Measurements from ENCODE around the gene DNAJA3. TPM values are rescaled to one million over a fixed set of nuclear protein-coding genes. Genes with fewer than 3 reads are reported as not detected.

The DNAJA3 gene
- total and polyA plus RNA-seq, 7 donors, result 68.0 to 110 (median 81.9) TPM

GRCh38 chr16:4415538-4416199 is 10.0 kb upstream of the DNAJA3 start:
- Histone ChIP-seq H3K9me3 (no peaks in the 10 kb centered on the region), H3K27ac (peak overlapping the region; percentile 59), H3K4me1 (peaks cover 4% of the 10 kb centered on the region), H3K27me3 (ENCODE audit: insufficient read depth in 3 of 3, low read length in 2 of 3) (no peaks in the 10 kb centered on the region), H3K36me3 (ENCODE audit: insufficient read depth in 1 of 2, low read depth in 1 of 2) (peaks cover 0 to 12% of the 10 kb centered on the region in 2 donors), H3K4me3 (peak overlapping the region; percentile 96)
- WGBS, 3 donors, result 7 to 11% (median 8%) methylated on average over 40 to 44 of the region's 44 CpGs
- ATAC-seq (peak; percentile 11 to 20 (median 14)), DNase-seq (peak; percentile 47 to 76)
- TF ChIP-seq CTCF (IDR thresholded peaks at IDR 0.05), result no peak
- intact Hi-C loops (cut with DNase I), result no loop called here

GRCh38 chr16:4416200-4417032 is 9.3 kb upstream of the DNAJA3 start, which contains the start of gene CORO7:
Gene CORO7 (minus strand): TSS chr16:4416596. CDS start chr16:4416518, 78 bp downstream.
- 0 to 1% (median 1%) methylated on average over 56 to 92 of the region's 92 CpGs for WGBS, 3 donors
- intact Hi-C loops (cut with DNase I), result no loop called here
- Histone ChIP-seq H3K27ac (peak within 1 kb of the TSS; percentile 59), H3K36me3 (ENCODE audit: insufficient read depth in 1 of 2, low read depth in 1 of 2) (peaks cover 0 to 12% of the 10 kb centered on the region in 2 donors), H3K27me3 (ENCODE audit: insufficient read depth in 3 of 3, low read length in 2 of 3) (no peaks in the 10 kb centered on the region), H3K4me1 (peaks cover 4% of the 10 kb centered on the region), H3K9me3 (no peaks in the 10 kb centered on the region), H3K4me3 (peak within 1 kb of the TSS; percentile 96)
- ATAC-seq (peak; percentile 98 to 99 (median 98)), DNase-seq (peak; percentile 97 to 98)
- TF ChIP-seq CTCF (IDR thresholded peaks at IDR 0.05), result no peak

GRCh38 chr16:4419402-4419959 is 6.2 kb upstream of the DNAJA3 start:
- Histone ChIP-seq H3K4me3 (no peak overlapping the region), H3K36me3 (ENCODE audit: insufficient read depth in 1 of 2, low read depth in 1 of 2) (no peaks in the 10 kb centered on the region), H3K27ac (no peak overlapping the region), H3K4me1 (peaks cover 5% of the 10 kb centered on the region), H3K9me3 (no peaks in the 10 kb centered on the region), H3K27me3 (ENCODE audit: insufficient read depth in 3 of 3, low read length in 2 of 3) (no peaks in the 10 kb centered on the region)
- 58 to 61% (median 60%) methylated on average over 7 of the region's 7 CpGs for WGBS, 3 donors
- intact Hi-C loops (cut with DNase I), result no loop called here
- no peak for TF ChIP-seq CTCF (IDR thresholded peaks at IDR 0.05)
- ATAC-seq (no peak), DNase-seq (no peak)

GRCh38 chr16:4420505-4421105 is 5.1 kb upstream of the DNAJA3 start:
- Histone ChIP-seq H3K27ac (no peak overlapping the region), H3K9me3 (no peaks in the 10 kb centered on the region), H3K4me1 (peaks cover 5% of the 10 kb centered on the region), H3K4me3 (no peak overlapping the region), H3K36me3 (ENCODE audit: insufficient read depth in 1 of 2, low read depth in 1 of 2) (no peaks in the 10 kb centered on the region), H3K27me3 (ENCODE audit: insufficient read depth in 3 of 3, low read length in 2 of 3) (no peaks in the 10 kb centered on the region)
- 79 to 85% (median 81%) methylated on average over 8 of the region's 8 CpGs for WGBS, 3 donors
- intact Hi-C loops (cut with DNase I), result loop anchor here in 1 of 2 donors (10.0 kb wide), 1 partner anchor 54 kb away; the partner anchor contains the start of genes HMOX2 and NMRAL1
- ATAC-seq (no peak), DNase-seq (no peak)
- no peak for TF ChIP-seq CTCF (IDR thresholded peaks at IDR 0.05)

Measured in psoas muscle (tissue), 8 donors.